ENCODE results near the gene BRINP1.

BRINP1 gene

GRCh38 chr9:119159386-119159785 is 209.8 kb downstream of the BRINP1 start:
- Histone ChIP-seq H3K9me3 (ENCODE audit: control insufficient read depth, low read length) (no peaks in the 10 kb centered on the region), H3K36me3 (ENCODE audit: control insufficient read depth, insufficient read depth, low read length, severe bottlenecking) (no peaks in the 10 kb centered on the region), H3K27me3 (replicated peaks; ENCODE audit: control insufficient read depth, insufficient read depth, low read length) (no peaks in the 10 kb centered on the region), H3K4me1 (ENCODE audit: control insufficient read depth, insufficient read depth, low read length) (peaks cover 19% of the 10 kb centered on the region), H3K9ac (ENCODE audit: low read length) (no peak overlapping the region), H3K4me3 (ENCODE audit: low read length) (no peak overlapping the region)
- DNase-seq (ENCODE audit: low read depth) = no peak

- no peak for DNase-seq (ENCODE audit: low read depth)
- Histone ChIP-seq H3K36me3 (ENCODE audit: control insufficient read depth, insufficient read depth, low read length, severe bottlenecking) (no peaks in the 10 kb centered on the region), H3K4me1 (ENCODE audit: control insufficient read depth, insufficient read depth, low read length) (peaks cover 19% of the 10 kb centered on the region), H3K27me3 (replicated peaks; ENCODE audit: control insufficient read depth, insufficient read depth, low read length) (no peaks in the 10 kb centered on the region), H3K9me3 (ENCODE audit: control insufficient read depth, low read length) (no peaks in the 10 kb centered on the region), H3K4me3 (ENCODE audit: low read length) (peak overlapping the region; percentile 34), H3K9ac (ENCODE audit: low read length) (peak overlapping the region; percentile 66)
Observed at GRCh38 chr9:119157196-119157595, 212.0 kb downstream of the BRINP1 start.

DNA sequence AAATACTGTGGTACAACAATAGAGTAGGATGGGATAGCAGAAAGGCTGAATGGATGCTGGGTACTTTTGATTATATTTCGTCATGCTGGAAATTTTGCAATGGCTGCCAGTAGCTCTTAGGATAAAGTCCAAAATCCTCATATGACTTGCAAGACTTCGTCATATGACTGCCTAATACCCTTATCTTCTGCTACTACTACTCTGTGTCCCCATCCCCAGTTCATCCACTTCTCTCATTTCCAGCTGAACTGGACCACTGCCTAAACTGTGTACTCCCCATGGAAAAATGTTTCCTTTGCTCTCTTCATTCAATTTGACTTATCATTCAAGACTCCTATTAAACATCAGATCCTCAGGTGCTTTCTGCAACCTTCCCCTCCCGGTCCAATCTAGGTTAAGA is 212.9 kb downstream of the BRINP1 start:
- H3K27me3 ChIP-seq (replicated peaks; ENCODE audit: control insufficient read depth, insufficient read depth, low read length) = no peaks in the 10 kb centered on the region
- DNase-seq (ENCODE audit: low read depth) = no peak
- H3K4me1 ChIP-seq (ENCODE audit: control insufficient read depth, insufficient read depth, low read length) = peaks cover 19% of the 10 kb centered on the region

DNA sequence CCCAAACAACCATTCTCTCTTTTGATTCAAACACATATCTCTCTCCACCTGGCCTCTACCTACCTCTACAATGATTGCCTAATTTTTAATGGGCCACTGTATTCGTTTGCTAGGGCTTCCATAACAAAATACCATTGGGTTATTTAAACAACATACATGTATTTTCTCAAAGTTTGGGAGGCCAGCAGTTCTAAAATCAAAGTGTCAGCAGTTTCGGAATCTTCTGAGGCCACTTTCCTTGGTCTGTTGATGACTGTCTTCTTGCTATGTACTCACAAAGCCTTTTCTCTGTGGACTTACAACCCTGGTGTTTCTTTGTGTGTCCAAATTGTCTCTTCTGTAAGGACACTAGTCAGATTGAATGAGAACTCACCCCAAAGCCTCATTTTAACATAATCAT is 214.7 kb downstream of the BRINP1 start:
- no peak for DNase-seq (ENCODE audit: low read depth)
- H3K36me3 ChIP-seq (ENCODE audit: control insufficient read depth, insufficient read depth, low read length, severe bottlenecking) = no peaks in the 10 kb centered on the region

More for the DNA sequence above, 212.9 kb downstream of the BRINP1 start:
- no peak overlapping the region for H3K9ac ChIP-seq (ENCODE audit: low read length)
- no peaks in the 10 kb centered on the region for H3K36me3 ChIP-seq (ENCODE audit: control insufficient read depth, insufficient read depth, low read length, severe bottlenecking)
- no peaks in the 10 kb centered on the region for H3K9me3 ChIP-seq (ENCODE audit: control insufficient read depth, low read length)
- H3K4me3 ChIP-seq (ENCODE audit: low read length) = no peak overlapping the region

DNA sequence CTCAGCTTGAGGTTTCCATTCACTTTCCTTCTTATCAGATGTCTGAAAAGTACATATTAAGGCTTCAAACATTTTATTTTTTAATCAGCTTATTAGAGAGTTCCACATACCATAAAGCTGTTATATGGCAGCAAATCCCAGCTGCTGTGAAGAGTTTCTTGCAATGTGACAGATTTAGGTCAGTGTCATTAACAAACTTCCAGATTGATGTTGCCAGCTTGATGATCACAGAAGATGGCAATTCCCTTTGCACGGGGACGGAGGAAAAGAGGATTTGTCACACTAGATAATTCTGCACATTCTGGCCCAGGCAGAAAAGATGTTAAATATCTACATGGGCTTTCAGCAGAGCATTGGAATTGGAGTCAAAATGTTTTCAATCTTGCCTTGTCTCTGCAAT is 215.8 kb downstream of the BRINP1 start:
- Histone ChIP-seq H3K36me3 (ENCODE audit: control insufficient read depth, insufficient read depth, low read length, severe bottlenecking) (no peaks in the 10 kb centered on the region), H3K4me1 (ENCODE audit: control insufficient read depth, insufficient read depth, low read length) (peaks cover 18% of the 10 kb centered on the region), H3K9me3 (ENCODE audit: control insufficient read depth, low read length) (no peaks in the 10 kb centered on the region), H3K27me3 (replicated peaks; ENCODE audit: control insufficient read depth, insufficient read depth, low read length) (no peaks in the 10 kb centered on the region), H3K4me3 (ENCODE audit: low read length) (no peak overlapping the region), H3K9ac (ENCODE audit: low read length) (no peak overlapping the region)
- DNase-seq (ENCODE audit: low read depth) = no peak

More for the DNA sequence above, 214.7 kb downstream of the BRINP1 start:
- Histone ChIP-seq H3K4me3 (ENCODE audit: low read length) (no peak overlapping the region), H3K4me1 (ENCODE audit: control insufficient read depth, insufficient read depth, low read length) (peaks cover 19% of the 10 kb centered on the region), H3K9ac (ENCODE audit: low read length) (no peak overlapping the region), H3K9me3 (ENCODE audit: control insufficient read depth, low read length) (no peaks in the 10 kb centered on the region), H3K27me3 (replicated peaks; ENCODE audit: control insufficient read depth, insufficient read depth, low read length) (no peaks in the 10 kb centered on the region)

DNA sequence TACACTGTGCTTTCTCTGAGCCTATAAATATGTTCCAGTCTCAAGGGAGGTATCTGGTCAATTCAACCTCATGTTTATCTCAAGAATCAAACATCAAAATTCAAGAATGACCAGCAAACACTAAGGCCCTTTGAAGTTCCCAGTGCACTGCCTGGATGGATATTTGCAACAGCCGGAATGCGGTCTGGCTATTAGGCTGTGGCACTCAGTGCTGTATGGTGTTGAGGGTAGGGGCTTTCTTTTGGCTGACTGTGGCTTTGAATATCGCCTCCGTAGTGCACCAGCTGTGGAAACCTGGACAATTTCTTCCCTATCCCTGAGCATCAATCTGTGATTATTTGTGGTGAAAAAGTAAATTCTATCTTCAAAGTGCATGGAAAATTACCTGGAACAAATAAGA is 220.4 kb downstream of the BRINP1 start:
- Histone ChIP-seq H3K36me3 (ENCODE audit: control insufficient read depth, insufficient read depth, low read length, severe bottlenecking) (no peaks in the 10 kb centered on the region), H3K9ac (ENCODE audit: low read length) (no peak overlapping the region), H3K27me3 (replicated peaks; ENCODE audit: control insufficient read depth, insufficient read depth, low read length) (no peaks in the 10 kb centered on the region), H3K4me3 (ENCODE audit: low read length) (no peak overlapping the region), H3K9me3 (ENCODE audit: control insufficient read depth, low read length) (no peaks in the 10 kb centered on the region), H3K4me1 (ENCODE audit: control insufficient read depth, insufficient read depth, low read length) (no peaks in the 10 kb centered on the region)
- DNase-seq (ENCODE audit: low read depth) = no peak

DNA sequence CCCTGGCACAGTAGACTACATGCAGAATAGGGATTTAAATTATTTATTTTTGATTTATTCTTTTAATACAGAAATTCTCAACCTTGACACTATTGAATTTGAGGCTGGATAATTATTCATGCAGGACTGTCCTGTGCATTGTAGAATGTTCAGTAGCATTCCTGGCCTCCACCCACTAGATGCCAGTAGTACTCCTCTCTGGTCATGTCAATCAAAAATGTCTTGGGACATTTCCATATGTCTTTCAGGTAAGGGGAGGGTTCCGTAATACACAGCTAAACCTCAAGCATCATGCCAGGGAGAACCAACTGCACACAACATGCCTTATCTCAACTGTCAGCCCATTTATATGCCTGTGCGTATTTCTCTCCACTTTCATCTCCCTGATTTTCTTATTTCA is 231.8 kb downstream of the BRINP1 start:
- H3K9me3 ChIP-seq (ENCODE audit: control insufficient read depth, low read length) = no peaks in the 10 kb centered on the region
- H3K4me3 ChIP-seq (ENCODE audit: low read length) = no peak overlapping the region
- no peak overlapping the region for H3K9ac ChIP-seq (ENCODE audit: low read length)
- no peaks in the 10 kb centered on the region for H3K27me3 ChIP-seq (replicated peaks; ENCODE audit: control insufficient read depth, insufficient read depth, low read length)
- no peaks in the 10 kb centered on the region for H3K36me3 ChIP-seq (ENCODE audit: control insufficient read depth, insufficient read depth, low read length, severe bottlenecking)
- no peaks in the 10 kb centered on the region for H3K4me1 ChIP-seq (ENCODE audit: control insufficient read depth, insufficient read depth, low read length)
- DNase-seq (ENCODE audit: low read depth) = no peak

- Histone ChIP-seq H3K4me3 (ENCODE audit: low read length) (no peak overlapping the region), H3K4me1 (ENCODE audit: control insufficient read depth, insufficient read depth, low read length) (no peaks in the 10 kb centered on the region), H3K9me3 (ENCODE audit: control insufficient read depth, low read length) (no peaks in the 10 kb centered on the region), H3K9ac (ENCODE audit: low read length) (no peak overlapping the region), H3K27me3 (replicated peaks; ENCODE audit: control insufficient read depth, insufficient read depth, low read length) (peaks cover 4% of the 10 kb centered on the region), H3K36me3 (ENCODE audit: control insufficient read depth, insufficient read depth, low read length, severe bottlenecking) (no peaks in the 10 kb centered on the region)
- DNase-seq (ENCODE audit: low read depth) = no peak
Observed at GRCh38 chr9:119126040-119126439, 243.2 kb downstream of the BRINP1 start.

DNA sequence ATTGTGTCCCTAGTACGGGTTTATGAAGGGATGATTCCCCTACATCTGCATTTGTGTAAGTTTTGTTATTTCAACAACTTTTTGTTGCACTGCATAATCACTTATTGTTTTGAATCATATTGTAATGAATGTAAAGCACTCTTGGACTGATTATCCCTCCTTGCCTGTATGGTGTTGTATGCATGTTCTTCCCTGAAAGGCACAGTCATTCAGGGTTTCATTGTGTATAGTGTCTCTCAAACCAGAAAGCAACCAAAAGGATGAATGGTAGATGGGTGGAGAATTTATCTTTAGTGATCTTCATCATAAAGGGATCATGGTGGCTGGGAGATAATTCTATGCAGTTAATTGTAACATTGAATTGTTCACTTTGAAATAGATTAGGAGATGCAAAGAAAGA is 247.3 kb downstream of the BRINP1 start:
- peaks cover 4% of the 10 kb centered on the region for H3K27me3 ChIP-seq (replicated peaks; ENCODE audit: control insufficient read depth, insufficient read depth, low read length)

GRCh38 chr9:119117409-119117808 is 251.8 kb downstream of the BRINP1 start:
- Histone ChIP-seq H3K9ac (ENCODE audit: low read length) (no peak overlapping the region), H3K27me3 (replicated peaks; ENCODE audit: control insufficient read depth, insufficient read depth, low read length) (no peaks in the 10 kb centered on the region), H3K36me3 (ENCODE audit: control insufficient read depth, insufficient read depth, low read length, severe bottlenecking) (no peaks in the 10 kb centered on the region), H3K9me3 (ENCODE audit: control insufficient read depth, low read length) (no peaks in the 10 kb centered on the region), H3K4me3 (ENCODE audit: low read length) (no peak overlapping the region), H3K4me1 (ENCODE audit: control insufficient read depth, insufficient read depth, low read length) (no peaks in the 10 kb centered on the region)
- DNase-seq (ENCODE audit: low read depth) = no peak

More for the DNA sequence above, 247.3 kb downstream of the BRINP1 start:
- Histone ChIP-seq H3K4me3 (ENCODE audit: low read length) (no peak overlapping the region), H3K9me3 (ENCODE audit: control insufficient read depth, low read length) (no peaks in the 10 kb centered on the region), H3K36me3 (ENCODE audit: control insufficient read depth, insufficient read depth, low read length, severe bottlenecking) (no peaks in the 10 kb centered on the region), H3K9ac (ENCODE audit: low read length) (no peak overlapping the region), H3K4me1 (ENCODE audit: control insufficient read depth, insufficient read depth, low read length) (no peaks in the 10 kb centered on the region)
- no peak for DNase-seq (ENCODE audit: low read depth)

Measured in adipocyte (in vitro differentiated cells).